ENCODE results near the gene CWC25. TPM values are rescaled to one million over a fixed set of nuclear protein-coding genes. Genes with fewer than 3 reads are reported as not detected.

Gene CWC25
- total and polyA plus RNA-seq, 2 of the 13 experiments (the other 11 are each of a cell fraction or from before 2014, with no cell fraction given) = 15.6 to 22.7 TPM

GRCh38 chr17:38799501-38800236 lies 25.5 kb downstream of the CWC25 start, which contains the start of gene PIP4K2B (continued):
- TF ChIP-seq CBX1 (IDR thresholded peaks at IDR 0.05; ENCODE audit: low read depth) (no peak), ZBTB26 (CRISPR knock-in tag; IDR thresholded peaks at IDR 0.05; ENCODE audit: borderline replicate concordance) (no peak), ZNF609 (CRISPR knock-in tag; IDR thresholded peaks at IDR 0.05; ENCODE audit: borderline replicate concordance) (peak; percentile 75), ZNF343 (CRISPR knock-in tag; IDR thresholded peaks at IDR 0.05) (peak; percentile 85; the same call in 1 of the 2 replicates), ZNF772 (CRISPR knock-in tag; IDR thresholded peaks at IDR 0.05) (0 out of 2 replicates have a peak, but pooled peaks have one; percentile 60), IRX3 (CRISPR knock-in tag; IDR thresholded peaks at IDR 0.05; ENCODE audit: borderline replicate concordance, low read depth) (no peak), CEBPG (CRISPR knock-in tag; IDR thresholded peaks at IDR 0.05) (no peak), KDM3A (CRISPR knock-in tag; IDR thresholded peaks at IDR 0.05; ENCODE audit: low read depth) (no peak; the same call in none of the 2 replicates), ZSCAN25 (CRISPR knock-in tag; IDR thresholded peaks at IDR 0.05) (no peak), FOXJ3 (CRISPR knock-in tag; IDR thresholded peaks at IDR 0.05; ENCODE audit: borderline replicate concordance) (no peak), FLYWCH1 (CRISPR knock-in tag; IDR thresholded peaks at IDR 0.05) (no peak), U2AF1 (optimal IDR thresholded peaks at IDR 0.05; ENCODE audit: low read depth, low read length) (peak; percentile 97), CENPT (CRISPR knock-in tag; IDR thresholded peaks at IDR 0.05; ENCODE audit: low read depth) (no peak), ZNF558 (CRISPR knock-in tag; IDR thresholded peaks at IDR 0.05; ENCODE audit: borderline replicate concordance) (peak; percentile 61; the same call in 1 of the 2 replicates), HIC2 (CRISPR knock-in tag; IDR thresholded peaks at IDR 0.05; ENCODE audit: low read depth) (peak; percentile 51), MAF1 (CRISPR knock-in tag; IDR thresholded peaks at IDR 0.05; ENCODE audit: borderline replicate concordance) (0 out of 2 replicates have a peak, but pooled peaks have one; percentile 47), ZNF678 (CRISPR knock-in tag; IDR thresholded peaks at IDR 0.05) (no peak), PLRG1 (conservative IDR thresholded peaks at IDR 0.05) (no peak), ZSCAN30 (CRISPR knock-in tag; IDR thresholded peaks at IDR 0.05) (peak; percentile 56; the same call in 1 of the 2 replicates), ESRRA (CRISPR knock-in tag; IDR thresholded peaks at IDR 0.05; ENCODE audit: low read depth) (no peak), ZNF430 (CRISPR knock-in tag; IDR thresholded peaks at IDR 0.05) (no peak), CREB1 (IDR thresholded peaks at IDR 0.05) (peak; percentile 72), CREB1 (CRISPR knock-in tag; IDR thresholded peaks at IDR 0.05) (peak; percentile 82), ZNF253 (CRISPR knock-in tag; IDR thresholded peaks at IDR 0.05; ENCODE audit: borderline replicate concordance) (no peak)

Data from HepG2 (cell line).